ENCODE results near the gene QRICH2. TPM values are rescaled to one million over a fixed set of nuclear protein-coding genes. Genes with fewer than 3 reads are reported as not detected.
A peak's percentile ranks its signal among the peaks of the same experiment; 100 is the strongest.

The QRICH2 gene
- total and polyA plus RNA-seq, 9 of the 15 experiments (the other 6 are each of a cell fraction or from before 2014, with no cell fraction given): 0.03 to 1.6 (median 0.81) TPM

DNA sequence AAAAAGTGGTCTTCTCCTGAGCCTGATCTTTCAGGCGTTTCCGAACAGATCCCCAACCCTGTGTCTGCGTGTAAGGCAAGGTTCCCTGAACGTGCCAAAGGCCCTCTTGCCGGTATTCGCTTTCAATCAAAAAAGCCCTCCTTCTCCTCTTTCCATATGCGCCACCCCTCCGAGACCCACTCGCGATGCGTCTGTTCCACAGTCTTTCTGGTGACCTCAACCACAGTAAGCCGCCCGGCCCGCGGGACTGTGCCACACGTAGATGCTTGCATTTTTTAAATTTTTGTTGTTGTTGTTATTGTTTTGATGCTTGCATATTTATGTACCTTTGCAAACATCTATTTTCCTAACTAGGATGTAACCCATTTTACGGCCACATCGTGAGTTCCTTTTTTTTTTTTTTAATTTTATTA is 46.2 kb upstream of the QRICH2 start (continued):
- TF ChIP-seq BDP1 (IDR thresholded peaks at IDR 0.05; ENCODE audit: insufficient read depth, insufficient read length): no peak
- TF ChIP-seq, protein P1, sequence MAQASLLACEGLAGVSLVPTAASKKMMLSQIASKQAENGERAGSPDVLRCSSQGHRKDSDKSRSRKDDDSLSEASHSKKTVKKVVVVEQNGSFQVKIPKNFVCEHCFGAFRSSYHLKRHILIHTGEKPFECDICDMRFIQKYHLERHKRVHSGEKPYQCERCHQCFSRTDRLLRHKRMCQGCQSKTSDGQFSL (CRISPR knock-in tag; IDR thresholded peaks at IDR 0.05): 0 out of 2 replicates have a peak, but pooled peaks have one; percentile 0
- TF ChIP-seq, protein P1 (tag; IDR thresholded peaks at IDR 0.05): no peak
- TF ChIP-seq MYC (IDR thresholded peaks at IDR 0.05; ENCODE audit: low read depth, low read length): no peak
- TF ChIP-seq MYC (CRISPR knock-in tag; IDR thresholded peaks at IDR 0.05; ENCODE audit: borderline replicate concordance, low read depth): no peak

DNA sequence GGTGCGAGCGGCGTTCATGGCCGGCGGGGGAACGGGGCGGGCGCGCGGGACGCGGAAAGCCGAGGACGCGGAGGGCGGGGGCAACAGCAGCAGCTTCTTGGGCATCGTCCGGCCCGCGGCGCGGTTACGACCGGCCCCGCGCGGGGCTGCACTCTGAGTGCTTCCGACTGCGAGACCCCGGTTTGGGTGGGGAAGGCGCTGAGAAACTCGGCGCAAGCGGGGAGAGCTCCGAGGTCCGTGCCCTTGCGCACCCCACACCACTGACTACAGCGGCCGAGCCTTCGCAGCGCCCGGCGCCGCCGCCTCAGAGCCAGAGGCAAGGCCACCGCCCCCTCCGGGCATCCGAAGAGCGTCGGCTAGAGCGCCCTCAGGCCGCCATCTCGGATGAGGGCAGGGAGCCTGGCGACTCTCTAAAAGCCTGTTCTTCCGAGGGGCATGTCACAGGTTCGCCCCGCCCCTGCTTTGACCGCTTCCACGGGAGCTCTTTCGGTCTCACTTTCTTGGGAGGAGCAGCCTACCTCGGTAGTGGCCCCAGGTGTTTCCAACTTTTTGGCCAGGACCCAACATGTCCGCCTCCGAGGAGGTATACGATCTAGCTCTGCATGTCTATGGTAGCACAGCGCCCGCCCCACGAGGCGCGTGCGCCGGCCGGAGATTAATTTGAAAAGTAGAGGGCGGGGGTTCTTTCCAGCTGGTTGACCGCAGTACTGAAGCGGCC is 45.7 kb upstream of the QRICH2 start, which contains the start of gene PRPSAP1:
TSS of gene PRPSAP1 (minus strand) at position 318 of the 718 bp plus-strand sequence. CDS start at position 105, 213 bp downstream.
- POLR2A ChIA-PET: interaction anchor here (0.6 to 2.8 kb wide), 21 partner anchors 8 to 1100 kb away, joined by 3 to 17 read pairs (median 4); partner anchors contain the start of gene SPHK1
- H3K4me2 ChIP-seq (ENCODE audit: insufficient read depth, low read length): peak within 1 kb of the TSS; percentile 90
- H3K27me3 ChIP-seq (ENCODE audit: control insufficient read depth in 2 of 2, insufficient read depth in 2 of 2, low read length in 2 of 2): no peaks in the 10 kb centered on the region
- CTCF ChIA-PET (ENCODE audit: low intra/inter-chr PET ratio): interaction anchor here (0.7 kb wide), 1 partner anchor 191 kb away, joined by 3 read pairs; no protein-coding TSS in a partner anchor
- FAIRE-seq (peak; percentile 90), ATAC-seq (peak; percentile 94), DNase-seq (ENCODE audit: extremely low read depth in 1 of 4, low spot score in 3 of 4) (peak; percentile 87 to 96 (median 89))
- peak within 1 kb of the TSS; percentile 100 for H2AFZ ChIP-seq (ENCODE audit: low read depth, low read length)
- intact Hi-C loops (cut with micrococcal nuclease): loop anchor here (2.0 kb wide), 1 partner anchor 31 kb away; the partner anchor contains the start of gene SPHK1
- BruUV-seq (replicated peaks): no TSS peak
- H3K4me3 ChIP-seq: peak within 1 kb of the TSS; percentile 89
- H3K9me3 ChIP-seq (replicated peaks; ENCODE audit: control insufficient read depth, insufficient read depth, low read depth, low read length): no peaks in the 10 kb centered on the region; the same call in 1 of the 2 replicates
- WGBS (ENCODE audit: insufficient coverage, low coverage, missing lambda C conversion rate): under 1% methylated on average over 73 of the region's 75 CpGs
- in situ Hi-C loops (cut with MboI): no loop called here
- no peaks in the 10 kb centered on the region for H3K9me1 ChIP-seq (ENCODE audit: control insufficient read depth, insufficient read depth, low read length)
- no peaks in the 10 kb centered on the region; the same call in 2 of the 3 replicates for H3K36me3 ChIP-seq (ENCODE audit: control insufficient read depth, insufficient read depth, low read length)
- no peaks in the 10 kb centered on the region for H4K20me1 ChIP-seq (replicated peaks; ENCODE audit: control insufficient read depth, insufficient read depth, low read length)
- peak within 1 kb of the TSS; percentile 100 for H3K27ac ChIP-seq (ENCODE audit: extremely low read depth, low read depth, low read length)
- H3K79me2 ChIP-seq (ENCODE audit: control insufficient read depth, insufficient read depth, low read length): peaks cover 22% of the 10 kb centered on the region
- peaks cover 18 to 39% of the 10 kb centered on the region in 2 experiments; a peak in 4 of 5 replicates for H3K4me1 ChIP-seq (replicated peaks in 1 of 2; ENCODE audit: control insufficient read depth in 2 of 2, insufficient read depth in 2 of 2, low read length in 2 of 2)
- H3K9ac ChIP-seq (ENCODE audit: insufficient read depth in 1 of 2, low read depth in 2 of 2, low read length in 2 of 2): peak within 1 kb of the TSS; percentile 95 to 98
- TF ChIP-seq MYNN (IDR thresholded peaks at IDR 0.05) (no peak), MYNN (CRISPR knock-in tag; IDR thresholded peaks at IDR 0.05) (no peak), ZNF408 (CRISPR knock-in tag; IDR thresholded peaks at IDR 0.05; ENCODE audit: low read depth) (no peak), BMI1 (IDR thresholded peaks at IDR 0.05; ENCODE audit: low read length) (no peak), RBM39 (optimal IDR thresholded peaks at IDR 0.05; ENCODE audit: low read depth, low read length) (no peak), MEF2D (tag; conservative IDR thresholded peaks at IDR 0.05; ENCODE audit: low read depth) (peak; percentile 82), SREBF2 (CRISPR knock-in tag; IDR thresholded peaks at IDR 0.05) (no peak), SP2 (IDR thresholded peaks at IDR 0.05; ENCODE audit: extremely low read depth, low read depth, low read length, poor library complexity, severe bottlenecking) (peak; percentile 97), MEF2A (IDR thresholded peaks at IDR 0.05; ENCODE audit: control insufficient read depth, low read depth, low read length) (no peak)
- TF ChIP-seq, protein P2, sequence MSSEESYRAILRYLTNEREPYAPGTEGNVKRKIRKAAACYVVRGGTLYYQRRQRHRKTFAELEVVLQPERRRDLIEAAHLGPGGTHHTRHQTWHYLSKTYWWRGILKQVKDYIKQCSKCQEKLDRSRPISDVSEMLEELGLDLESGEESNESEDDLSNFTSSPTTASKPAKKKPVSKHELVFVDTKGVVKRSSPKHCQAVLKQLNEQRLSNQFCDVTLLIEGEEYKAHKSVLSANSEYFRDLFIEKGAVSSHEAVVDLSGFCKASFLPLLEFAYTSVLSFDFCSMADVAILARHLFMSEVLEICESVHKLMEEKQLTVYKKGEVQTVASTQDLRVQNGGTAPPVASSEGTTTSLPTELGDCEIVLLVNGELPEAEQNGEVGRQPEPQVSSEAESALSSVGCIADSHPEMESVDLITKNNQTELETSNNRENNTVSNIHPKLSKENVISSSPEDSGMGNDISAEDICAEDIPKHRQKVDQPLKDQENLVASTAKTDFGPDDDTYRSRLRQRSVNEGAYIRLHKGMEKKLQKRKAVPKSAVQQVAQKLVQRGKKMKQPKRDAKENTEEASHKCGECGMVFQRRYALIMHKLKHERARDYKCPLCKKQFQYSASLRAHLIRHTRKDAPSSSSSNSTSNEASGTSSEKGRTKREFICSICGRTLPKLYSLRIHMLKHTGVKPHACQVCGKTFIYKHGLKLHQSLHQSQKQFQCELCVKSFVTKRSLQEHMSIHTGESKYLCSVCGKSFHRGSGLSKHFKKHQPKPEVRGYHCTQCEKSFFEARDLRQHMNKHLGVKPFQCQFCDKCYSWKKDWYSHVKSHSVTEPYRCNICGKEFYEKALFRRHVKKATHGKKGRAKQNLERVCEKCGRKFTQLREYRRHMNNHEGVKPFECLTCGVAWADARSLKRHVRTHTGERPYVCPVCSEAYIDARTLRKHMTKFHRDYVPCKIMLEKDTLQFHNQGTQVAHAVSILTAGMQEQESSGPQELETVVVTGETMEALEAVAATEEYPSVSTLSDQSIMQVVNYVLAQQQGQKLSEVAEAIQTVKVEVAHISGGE (CRISPR knock-in tag; IDR thresholded peaks at IDR 0.05): peak in 1 of 3 experiments; percentile 65; a peak in 1 of 6 replicates

Measured in K562 (cell line).